HG02840 (cell line): Measurements from ENCODE around the gene UCP3.

Source experiments
- ATAC-seq: cut with Tn5 transposase; IDR thresholded peaks from one replicate; pipeline ENCODE4 v1.9.1; 2021; ENCODE audit warnings: mild to moderate bottlenecking, moderate library complexity, moderate number of reproducible peaks; ENCODE audit not compliant: unreplicated experiment, low FRiP score

Gene UCP3

DNA sequence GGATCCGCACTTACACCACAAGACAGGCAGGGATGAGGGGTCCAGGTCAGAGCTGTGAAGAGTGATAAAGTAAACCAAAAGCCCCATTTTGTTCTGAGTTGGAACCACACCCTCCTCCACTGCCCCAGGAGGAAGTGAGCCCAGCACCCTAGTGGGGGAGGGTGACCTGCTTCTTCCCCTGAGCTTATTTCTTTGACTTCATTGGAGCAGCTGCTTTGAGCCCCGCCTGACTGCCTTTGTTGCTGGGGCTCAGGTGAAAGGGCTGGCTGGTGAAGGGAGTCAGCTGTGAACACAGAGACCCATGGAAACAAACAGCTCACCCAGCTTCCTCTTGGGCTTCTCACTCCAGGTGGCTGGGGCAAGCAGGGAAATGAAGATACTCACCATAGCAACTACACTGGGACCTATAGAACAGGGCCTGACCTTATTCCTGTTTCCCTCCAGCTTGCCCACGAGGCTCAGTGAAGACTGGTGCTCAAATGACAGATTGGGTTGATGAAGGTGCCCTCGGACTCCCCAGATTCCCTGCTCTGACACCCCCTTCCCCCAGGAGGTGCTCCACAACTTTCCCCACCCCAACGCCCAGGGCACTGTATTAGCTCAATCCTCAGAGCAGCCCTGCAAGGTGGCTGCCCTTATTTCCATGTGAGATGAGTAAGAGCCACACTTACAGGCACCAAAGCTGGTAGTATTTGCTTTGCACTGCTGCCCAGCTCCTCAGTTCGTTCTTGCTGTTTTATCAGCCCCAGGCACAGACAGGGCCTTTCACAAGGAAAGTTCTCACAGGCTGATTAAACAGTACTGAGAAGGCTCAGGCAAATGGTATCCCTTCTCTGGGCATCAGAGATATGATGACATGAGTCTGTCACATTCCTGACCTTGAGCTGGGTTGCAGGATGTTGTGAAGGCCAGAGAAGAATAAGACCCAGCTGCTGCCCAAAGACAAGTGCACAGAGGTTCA lies 28.6 kb downstream of the UCP3 start:
- peak; percentile 38 for ATAC-seq

DNA sequence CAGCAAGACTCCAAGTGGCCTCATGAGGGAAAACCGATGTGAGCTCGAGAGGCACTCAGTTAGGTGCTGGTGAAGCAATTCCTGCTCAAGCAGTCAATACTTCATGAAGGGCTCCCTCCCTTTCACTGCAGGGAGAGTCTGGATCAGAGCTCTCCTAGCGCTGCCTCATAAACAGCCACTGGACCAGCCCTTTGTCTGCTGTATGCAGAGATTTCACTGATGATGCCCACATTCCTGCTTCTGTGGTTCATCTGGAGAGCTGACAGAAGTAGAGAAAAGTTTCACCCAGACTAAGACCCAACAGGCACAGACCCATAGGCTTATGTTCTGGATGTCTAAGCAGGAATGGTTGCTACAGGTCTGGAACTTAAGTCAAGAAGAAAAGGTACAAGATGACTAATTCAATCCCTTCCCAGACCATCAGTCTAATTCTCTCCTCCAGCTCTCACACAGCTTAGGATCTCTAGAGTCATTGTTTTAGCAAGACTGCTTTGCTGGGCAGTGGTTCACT lies 30.3 kb downstream of the UCP3 start:
- ATAC-seq, result no peak

DNA sequence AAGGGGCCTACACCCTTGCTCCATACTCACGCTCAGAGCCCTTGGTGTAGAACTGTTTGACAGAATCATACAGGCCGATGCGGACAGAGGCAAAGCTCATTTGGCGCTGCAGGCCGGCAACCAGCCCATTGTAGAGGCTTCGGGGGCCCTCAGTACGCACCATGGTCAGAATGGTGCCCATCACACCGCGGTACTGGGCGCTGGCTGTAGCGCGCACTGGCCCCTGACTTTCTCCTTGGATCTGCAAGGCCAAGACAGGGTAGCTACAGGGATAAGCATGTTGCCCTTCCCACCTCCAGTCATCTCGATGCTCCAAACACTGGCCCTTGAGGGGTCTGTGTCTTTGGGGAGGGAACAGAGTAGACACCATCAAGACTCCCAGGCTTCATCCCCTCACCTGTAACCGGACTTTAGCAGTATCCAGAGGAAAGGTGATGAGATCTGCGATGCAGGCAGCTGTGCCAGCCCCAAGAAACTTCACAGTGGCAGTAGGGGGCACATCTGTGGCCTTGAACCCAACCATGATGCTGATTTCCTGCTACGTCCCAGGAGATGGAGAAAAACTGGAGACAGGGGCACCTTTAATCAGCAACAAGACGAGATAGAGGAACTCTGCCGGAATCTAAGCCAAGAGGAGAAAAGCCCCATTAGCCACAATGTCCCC lies 30.9 kb downstream of the UCP3 start:
- ATAC-seq, result no peak

DNA sequence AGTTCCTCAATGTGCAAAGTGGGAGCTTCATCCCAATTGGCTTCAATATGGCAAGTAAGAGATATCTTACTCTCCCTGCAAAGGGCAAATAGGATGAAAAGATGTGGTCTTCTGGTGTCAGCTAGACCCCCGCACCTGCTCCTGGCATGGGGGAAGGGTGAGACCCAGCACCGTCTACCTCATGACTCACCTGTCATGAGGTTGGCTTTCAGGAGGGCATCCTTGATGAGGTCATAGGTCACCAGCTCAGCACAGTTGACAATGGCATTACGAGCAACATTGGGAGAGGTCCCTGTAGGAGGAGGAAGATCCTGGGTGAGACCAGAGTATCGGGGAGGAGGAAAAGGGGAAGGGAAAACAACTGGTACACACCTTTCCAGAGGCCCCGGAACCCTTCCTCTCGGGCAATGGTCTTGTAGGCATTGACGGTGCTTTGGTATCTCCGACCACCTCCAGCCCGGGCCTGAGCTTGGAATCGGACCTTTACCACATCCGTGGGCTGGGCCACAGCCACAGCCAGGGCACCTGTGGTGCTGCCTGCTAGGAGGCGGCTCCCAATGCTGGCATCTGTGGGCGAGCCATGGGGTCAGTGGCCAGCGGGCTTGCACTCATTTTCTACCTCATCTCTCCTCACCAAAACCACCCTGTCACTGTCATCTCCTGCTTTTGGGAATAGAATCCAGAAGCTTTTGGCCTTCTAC lies 32.3 kb downstream of the UCP3 start:
- no peak for ATAC-seq

DNA sequence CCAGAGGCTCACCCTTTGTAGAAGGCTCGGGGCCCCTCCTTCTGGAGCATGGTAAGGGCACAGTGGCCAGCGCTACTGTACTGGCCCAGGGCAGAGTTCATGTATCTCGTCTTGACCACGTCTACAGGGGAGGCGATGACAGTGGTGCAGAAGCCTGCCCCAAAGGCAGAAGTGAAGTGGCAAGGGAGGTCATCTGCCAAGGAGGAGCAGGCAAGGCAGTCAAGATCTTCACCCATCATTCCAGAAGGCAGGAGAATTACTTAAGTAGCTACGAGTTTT lies 33.5 kb downstream of the UCP3 start:
- ATAC-seq, result no peak

DNA sequence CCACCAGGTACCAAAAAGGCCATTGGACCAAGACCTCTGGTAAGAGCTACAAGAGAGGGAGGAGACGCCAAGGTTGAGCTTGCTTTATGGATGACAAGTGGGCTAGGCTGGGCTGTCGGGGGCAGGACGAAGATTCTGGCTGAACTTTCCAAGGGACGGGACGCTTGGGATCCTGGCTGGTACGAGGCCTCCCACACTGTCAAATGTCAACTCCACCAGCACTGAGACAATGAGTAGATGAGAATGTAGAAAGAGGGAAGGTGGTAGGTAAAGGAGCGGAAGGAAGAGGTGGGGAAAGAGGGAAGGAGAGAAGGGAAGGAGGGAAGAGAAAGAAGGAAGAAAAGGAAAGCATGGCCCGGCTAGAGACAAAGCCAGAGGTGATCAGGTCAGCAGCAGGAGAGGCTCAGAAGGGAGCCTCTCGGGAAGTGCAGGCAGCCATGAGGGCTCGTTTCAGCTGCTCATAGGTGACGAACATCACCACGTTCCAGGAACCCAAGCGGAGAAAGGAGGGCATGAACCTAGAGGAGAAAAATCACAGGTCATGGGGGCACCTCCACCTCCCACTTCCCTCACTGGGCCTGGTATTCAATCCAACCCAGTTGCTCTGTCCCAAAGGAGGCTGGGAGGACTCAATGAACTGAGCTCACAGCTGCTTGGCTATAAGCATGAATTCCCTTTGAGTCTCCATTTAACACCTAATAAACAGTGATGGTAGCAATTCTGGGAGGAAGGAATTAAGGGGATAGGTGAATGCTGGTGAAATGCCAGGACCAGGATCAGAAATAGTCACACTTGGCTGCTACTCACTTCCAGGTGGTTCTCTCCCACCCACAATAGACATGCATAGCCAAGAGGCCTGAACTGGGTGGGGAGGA lies 34.0 kb downstream of the UCP3 start:
- no peak for ATAC-seq

DNA sequence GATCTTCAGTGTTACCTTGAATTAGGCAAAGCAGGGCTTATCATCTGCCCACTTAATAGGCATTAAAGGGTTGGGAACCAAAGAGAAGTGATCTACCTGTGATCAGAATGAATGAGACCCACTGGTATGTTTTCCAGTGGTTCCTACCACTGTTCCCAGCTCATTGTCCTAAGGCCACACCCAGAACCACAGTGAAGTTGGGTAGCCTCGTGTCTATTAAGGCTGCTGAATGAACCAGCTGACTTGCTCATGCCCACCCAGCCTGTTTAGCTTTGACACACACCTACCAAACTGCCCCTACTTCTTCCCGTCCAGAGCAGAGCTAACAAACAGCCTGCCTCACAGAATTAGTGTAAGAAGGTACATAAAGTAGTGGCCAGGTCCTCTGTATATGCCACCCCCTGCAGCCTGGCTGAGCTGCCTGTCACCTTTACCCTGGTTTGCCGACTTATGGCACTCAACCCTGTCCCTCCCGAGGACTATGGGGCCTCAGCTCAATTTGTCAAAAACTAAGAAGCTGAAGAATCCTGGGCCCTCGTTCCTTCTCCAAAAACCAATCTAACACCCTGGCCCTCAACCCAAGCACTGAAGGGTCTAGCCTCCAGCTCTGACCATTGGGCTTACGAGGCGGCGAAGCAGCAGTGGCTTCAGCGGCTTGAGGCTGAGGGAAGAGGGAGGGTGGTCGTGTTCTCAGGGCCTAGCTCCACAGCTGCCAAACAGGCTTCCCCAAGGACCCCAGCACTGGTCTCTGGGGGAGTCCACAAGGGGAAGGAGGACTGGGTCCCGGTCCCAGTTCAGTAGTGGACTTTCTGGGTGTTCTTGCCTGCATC lies 36.0 kb downstream of the UCP3 start:
- no peak for ATAC-seq

DNA sequence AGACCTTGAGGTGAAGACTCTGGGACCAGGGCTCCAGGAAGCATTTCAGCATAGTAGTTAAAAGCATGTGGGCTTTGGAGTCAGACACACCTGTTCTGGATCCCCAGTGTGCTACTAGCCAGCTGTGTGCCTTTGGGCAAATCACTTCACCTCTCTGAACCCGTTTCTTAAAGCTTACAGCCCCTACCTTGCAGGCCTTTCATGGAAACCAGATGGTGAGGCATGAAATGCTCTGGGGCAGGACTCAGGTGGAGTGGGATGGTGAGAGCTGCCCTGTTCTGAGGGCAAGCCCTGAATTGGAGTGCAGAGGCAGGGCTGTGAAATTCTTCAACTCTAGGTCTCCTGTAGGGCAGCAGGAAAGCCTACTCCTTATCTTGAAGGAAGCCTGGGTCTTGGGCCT lies 36.7 kb downstream of the UCP3 start:
- no peak for ATAC-seq

DNA sequence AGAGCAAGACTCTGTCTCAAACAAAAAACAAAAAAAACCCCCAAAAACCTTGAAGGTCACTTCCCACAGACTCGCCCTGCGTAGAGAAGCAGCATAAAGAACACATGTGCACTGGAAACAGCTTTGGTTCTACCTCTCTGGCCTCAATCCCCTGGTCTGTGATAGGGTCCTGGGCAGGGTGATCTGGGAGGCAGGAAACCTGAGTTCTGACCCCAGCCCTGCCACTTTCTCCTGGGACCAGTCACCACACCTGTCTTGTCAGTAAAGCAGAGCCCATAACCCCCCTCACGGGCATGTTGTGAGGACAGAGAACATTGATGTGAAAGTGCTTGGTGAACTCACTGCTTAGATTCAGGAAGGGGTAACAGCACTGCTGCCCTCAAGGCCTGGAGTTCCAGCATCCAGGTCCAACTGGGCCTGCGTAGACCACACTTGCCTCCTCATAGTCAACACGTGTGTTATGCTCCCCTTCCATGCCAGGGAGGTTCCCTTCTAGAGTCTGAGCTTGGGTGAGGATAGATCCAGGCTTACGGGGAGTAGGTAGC lies 37.6 kb downstream of the UCP3 start:
- ATAC-seq, result no peak

DNA sequence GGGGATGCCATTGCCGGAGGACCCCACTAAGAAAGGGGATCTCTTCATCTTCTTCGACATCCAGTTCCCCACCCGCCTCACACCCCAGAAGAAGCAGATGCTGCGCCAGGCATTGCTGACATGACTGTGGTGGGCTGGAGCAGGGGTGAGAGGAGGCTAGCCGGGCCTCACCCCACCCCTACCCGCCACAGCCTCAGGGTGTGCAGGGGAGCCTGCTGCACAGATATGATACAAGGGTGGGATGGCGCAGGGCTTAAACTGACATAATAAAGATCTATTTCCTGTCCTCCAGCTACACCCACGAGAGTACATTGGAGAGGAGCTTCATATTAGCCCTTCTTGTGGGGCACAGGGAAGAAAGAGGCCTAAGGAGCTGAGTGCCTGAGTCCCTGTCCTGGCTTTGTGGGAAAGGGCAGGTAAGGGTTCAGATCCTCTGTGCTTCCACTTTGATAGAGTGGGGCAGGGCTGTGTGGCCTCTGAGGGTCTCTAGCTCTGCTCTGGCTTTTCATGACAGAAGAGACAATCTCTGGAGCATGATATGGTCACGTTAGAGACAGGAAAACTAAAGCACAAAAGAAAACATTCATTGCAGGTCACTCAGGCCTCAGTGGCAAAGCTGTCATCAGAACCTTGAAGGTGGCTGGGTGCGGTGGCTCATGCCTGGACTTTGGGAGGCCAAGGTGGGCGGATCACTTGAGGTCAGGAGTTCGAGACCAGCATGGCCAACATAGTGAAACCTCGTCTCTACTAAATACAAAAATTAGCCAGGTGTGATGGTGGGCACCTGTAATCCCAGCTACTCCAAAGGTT lies 38.7 kb downstream of the UCP3 start:
- ATAC-seq, result no peak

DNA sequence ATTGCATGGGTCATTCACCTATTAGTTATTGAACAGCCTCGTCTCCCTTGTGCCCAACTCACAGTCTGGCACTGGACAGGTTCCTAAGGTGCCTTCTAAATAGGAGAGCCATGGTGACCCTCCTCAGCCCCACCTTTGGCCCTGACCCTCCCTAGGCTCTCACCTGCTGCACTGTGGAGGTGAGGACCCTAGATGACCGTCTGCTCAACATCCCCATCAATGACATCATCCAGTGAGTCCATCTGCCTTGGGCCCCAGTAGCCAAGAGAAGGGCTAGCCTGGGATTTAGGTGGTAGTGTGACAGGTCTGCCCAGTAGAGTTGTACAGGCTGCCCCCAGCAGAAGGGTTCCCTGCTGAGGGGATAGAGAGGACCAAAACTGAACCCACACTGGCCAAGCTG lies 39.8 kb downstream of the UCP3 start:
- no peak for ATAC-seq

DNA sequence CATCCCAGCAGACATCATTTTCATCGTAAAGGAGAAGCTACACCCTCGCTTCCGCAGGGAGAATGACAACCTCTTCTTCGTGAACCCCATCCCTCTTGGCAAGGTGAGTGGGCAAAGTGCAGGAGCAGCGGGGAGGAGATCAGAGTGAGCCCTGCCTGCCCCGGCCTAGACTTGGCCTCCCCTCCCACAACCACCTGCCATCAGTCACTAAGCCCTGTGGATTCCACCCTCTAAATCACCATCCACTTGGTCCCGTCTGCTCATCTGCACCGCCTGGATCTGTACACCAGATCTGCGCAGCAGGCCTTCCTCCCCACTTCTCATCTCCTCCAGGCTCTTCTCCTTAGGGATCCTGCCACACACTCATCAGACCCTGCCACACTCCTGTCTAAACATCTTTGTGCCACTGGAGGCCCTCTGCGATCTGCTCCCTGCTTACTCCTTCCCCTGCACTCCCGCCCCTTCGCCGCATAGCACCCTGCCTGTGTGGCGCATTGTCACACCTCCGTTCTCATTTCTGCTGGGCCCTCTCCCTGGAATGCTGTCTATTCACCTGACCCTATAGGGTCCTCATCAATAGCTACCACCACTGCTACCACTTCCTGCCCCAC lies 40.4 kb downstream of the UCP3 start:
- no peak for ATAC-seq

DNA sequence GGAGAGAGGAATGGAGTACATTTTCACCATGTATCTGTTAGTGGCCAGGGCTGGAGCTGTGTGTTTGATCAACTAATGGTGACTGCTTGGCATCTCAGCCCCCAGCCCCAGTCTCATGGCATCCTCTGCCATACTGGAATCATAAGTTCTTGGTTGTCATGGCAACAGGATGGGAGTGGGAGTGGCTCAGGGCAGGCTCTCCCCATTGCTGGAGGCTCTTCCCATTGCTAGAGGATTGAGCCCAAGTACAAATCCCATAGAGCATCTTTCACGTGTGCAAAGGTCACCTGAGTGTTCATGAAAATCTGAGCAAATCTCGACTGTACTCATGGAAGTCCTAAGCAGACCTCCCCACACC lies 43.1 kb downstream of the UCP3 start:
- ATAC-seq, result no peak

DNA sequence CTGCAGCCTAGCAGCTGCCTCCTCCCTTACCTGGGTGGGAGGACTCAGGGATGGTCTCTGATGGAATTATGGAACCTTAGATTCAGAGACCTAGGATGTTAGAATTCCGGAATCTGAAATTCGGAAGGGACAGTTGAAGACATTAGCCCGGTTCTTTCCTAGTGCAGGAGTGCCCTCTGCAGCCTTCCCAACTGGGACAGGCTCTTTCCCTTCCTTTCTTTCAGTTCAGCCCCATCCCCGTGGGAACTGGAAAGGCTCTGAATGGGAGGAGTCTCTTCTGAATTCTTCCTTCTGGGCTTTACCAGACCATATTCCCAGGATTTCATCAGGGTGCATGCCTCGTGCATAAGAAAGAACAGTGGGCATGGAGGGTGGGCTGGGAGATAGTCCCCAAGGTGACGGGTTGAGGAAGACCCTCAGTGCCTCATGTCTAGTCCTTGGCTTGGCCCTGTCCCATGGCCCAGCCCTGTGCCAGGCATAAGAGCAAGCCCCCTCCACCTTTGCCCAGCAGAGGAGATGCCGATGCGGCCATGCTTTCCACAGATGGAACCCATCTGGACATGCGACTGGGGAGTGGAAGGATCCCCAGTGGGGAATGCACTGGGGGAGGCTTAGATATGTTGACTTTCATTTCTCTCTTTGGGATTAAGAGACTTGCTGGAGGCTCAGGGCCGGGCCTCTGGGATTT lies 43.7 kb downstream of the UCP3 start:
- no peak for ATAC-seq

DNA sequence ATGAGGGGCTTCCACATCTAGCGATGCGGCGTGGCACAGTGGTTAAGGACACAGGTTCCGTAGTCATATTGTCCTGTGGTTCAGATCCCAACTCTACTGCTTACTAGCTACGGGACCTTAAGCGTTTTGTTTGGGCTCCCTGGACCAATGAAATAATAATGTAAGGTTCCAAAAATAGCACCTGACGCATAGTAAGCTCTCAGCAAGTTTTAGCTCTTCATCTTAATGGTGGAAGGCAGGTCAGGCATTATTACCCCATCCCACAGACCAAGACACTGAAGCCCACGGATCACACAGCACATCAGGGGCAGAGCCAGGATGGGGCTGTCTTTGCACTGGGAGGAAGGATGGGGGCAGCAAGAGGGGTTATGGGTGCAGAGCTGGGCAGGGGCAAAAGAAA lies 45.0 kb downstream of the UCP3 start:
- no peak for ATAC-seq

DNA sequence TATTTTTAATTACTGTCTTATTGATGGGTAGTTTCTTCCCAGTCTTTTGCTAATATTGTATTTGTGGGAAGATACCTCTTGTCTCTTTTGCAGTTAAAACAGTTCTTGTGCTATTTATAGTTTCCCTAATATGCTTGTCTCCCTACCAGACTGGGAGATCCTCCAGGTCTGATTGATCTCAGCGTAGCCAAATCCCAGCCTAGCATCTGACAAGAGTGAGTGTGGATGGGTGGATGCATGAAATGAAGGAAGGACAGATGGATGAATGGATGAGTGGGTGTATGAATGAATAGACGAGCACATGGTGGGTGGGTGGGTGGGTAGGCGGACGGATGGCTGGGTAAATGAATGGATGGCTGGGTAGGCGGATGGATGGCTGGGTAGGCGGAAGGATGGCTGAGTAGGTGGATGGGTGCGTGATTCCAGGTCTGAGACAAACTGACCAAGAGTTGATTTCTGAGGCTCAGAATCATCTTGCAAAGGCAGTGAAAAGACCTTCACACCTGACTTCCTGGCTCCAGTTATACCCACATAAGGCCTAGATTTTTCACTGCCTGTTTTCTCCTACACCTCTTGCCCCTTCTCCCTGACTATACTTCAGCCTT lies 46.7 kb downstream of the UCP3 start:
- no peak for ATAC-seq

DNA sequence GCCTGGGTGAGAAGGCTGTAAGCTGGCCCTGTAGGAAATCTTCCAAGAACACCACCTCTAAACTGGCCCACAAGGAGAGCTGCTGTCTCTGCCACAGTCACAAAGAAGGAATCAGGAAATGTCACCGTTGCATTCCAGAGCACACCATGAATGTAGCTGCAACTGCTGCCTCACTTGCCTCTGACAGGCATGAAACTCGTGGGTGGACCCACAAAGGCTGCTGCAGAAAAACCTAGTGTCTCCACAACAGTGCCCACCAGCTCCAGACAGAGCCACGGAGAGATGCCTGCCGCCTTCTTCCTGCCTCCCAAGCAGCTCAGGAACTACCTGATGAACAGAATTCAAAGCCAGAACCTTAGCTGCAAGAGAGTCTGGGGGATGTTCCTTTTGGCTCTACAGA lies 47.6 kb downstream of the UCP3 start:
- no peak for ATAC-seq
